Panc1 (cell line): ENCODE results near the gene CNPPD1.

Experiments
- CTCF ChIP-seq: fragments of 450-650 bp; IDR thresholded peaks from 2 replicates; pipeline ENCODE4 v1.5.1; 2017; ENCODE audit warnings: mild to moderate bottlenecking
- POLR2AphosphoS5 ChIP-seq: IDR thresholded peaks from 2 replicates; pipeline ENCODE4 v1.6.1; 2012; ENCODE audit warnings: mild to moderate bottlenecking, low read depth, low read length, moderate library complexity
- SIN3A ChIP-seq: IDR thresholded peaks from 2 replicates; pipeline ENCODE4 v1.6.1; 2012; ENCODE audit warnings: low read depth, mild to moderate bottlenecking, low read length, moderate library complexity, borderline replicate concordance; ENCODE audit not compliant: insufficient read depth
- TCF7L2 ChIP-seq: IDR thresholded peaks from 2 replicates; pipeline ENCODE4 v1.6.1; 2011; ENCODE audit warnings: mild to moderate bottlenecking, low read depth, low read length, inconsistent platforms
- TF ChIP-seq, protein P1 (sequence below), 2 experiments: IDR thresholded peaks; 2 replicates each; pipeline ENCODE4 v1.6.1; 2011 to 2012; ENCODE audit warnings: low read depth in 2 of 2, control low read depth in 1 of 2, low read length in 1 of 2, mild to moderate bottlenecking in 1 of 2, moderate library complexity in 1 of 2; ENCODE audit not compliant: insufficient read depth in 1 of 2

GRCh38 chr2:219220652-219221402 is 44.1 kb upstream of the CNPPD1 start:
- TF ChIP-seq CTCF (no peak), POLR2AphosphoS5 (no peak), TCF7L2 (no peak), SIN3A (no peak)
- TF ChIP-seq, protein P1, sequence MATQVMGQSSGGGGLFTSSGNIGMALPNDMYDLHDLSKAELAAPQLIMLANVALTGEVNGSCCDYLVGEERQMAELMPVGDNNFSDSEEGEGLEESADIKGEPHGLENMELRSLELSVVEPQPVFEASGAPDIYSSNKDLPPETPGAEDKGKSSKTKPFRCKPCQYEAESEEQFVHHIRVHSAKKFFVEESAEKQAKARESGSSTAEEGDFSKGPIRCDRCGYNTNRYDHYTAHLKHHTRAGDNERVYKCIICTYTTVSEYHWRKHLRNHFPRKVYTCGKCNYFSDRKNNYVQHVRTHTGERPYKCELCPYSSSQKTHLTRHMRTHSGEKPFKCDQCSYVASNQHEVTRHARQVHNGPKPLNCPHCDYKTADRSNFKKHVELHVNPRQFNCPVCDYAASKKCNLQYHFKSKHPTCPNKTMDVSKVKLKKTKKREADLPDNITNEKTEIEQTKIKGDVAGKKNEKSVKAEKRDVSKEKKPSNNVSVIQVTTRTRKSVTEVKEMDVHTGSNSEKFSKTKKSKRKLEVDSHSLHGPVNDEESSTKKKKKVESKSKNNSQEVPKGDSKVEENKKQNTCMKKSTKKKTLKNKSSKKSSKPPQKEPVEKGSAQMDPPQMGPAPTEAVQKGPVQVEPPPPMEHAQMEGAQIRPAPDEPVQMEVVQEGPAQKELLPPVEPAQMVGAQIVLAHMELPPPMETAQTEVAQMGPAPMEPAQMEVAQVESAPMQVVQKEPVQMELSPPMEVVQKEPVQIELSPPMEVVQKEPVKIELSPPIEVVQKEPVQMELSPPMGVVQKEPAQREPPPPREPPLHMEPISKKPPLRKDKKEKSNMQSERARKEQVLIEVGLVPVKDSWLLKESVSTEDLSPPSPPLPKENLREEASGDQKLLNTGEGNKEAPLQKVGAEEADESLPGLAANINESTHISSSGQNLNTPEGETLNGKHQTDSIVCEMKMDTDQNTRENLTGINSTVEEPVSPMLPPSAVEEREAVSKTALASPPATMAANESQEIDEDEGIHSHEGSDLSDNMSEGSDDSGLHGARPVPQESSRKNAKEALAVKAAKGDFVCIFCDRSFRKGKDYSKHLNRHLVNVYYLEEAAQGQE (IDR thresholded peaks at IDR 0.05; ENCODE audit: insufficient read depth in 1 of 2, low read depth in 2 of 2, low read length in 1 of 2), result no peak
